Esophagus squamous epithelium (tissue), 5 donors: Measurements from ENCODE around the gene PROB1. TPM values are rescaled to one million over a fixed set of nuclear protein-coding genes. Genes with fewer than 3 reads are reported as not detected.

Source experiments
- DNase-seq: peaks from one replicate; lab custom pipeline; 2025; lab: John Stamatoyannopoulos, UW
- H3K27ac ChIP-seq, 4 donors: fragments of 200-600 bp; sonication (generic); one replicate each; pipeline ENCODE4 v1.5.1; 2016 to 2019; ENCODE audit warnings: mild to moderate bottlenecking in 1 of 4
- H3K27me3 ChIP-seq, 4 donors: fragments of 200-600 bp; sonication (generic); 1 replicate in 3 of 4; 2 replicates in 1 of 4; pipeline versions ENCODE4 v1.5.1 to v1.6.0; 2017 to 2021; ENCODE audit warnings: antibody characterized with exemption in 1 of 4
- H3K36me3 ChIP-seq, 3 donors: fragments of 200-600 bp; sonication (generic); one replicate each; pipeline ENCODE4 v1.5.1; 2016 to 2019
- H3K4me1 ChIP-seq, 3 donors: fragments of 200-600 bp; sonication (generic); one replicate each; pipeline ENCODE4 v1.5.1; 2017 to 2019
- H3K4me3 ChIP-seq, 4 donors: fragments of 200-600 bp; sonication (generic); 1 replicate in 3 of 4; 2 replicates in 1 of 4; pipeline ENCODE4 v1.5.1; 2016 to 2019; ENCODE audit warnings: mild to moderate bottlenecking in 2 of 4, moderate library complexity in 1 of 4
- H3K9me3 ChIP-seq, 3 donors: fragments of 200-600 bp; sonication (generic); one replicate each; pipeline ENCODE4 v1.5.1; 2016 to 2019
- CTCF ChIP-seq, 6 experiments: fragments of 450-650 bp in 4 of 6; fragments of 200-600 bp in 2 of 6; sonication (generic) in 2 of 6; IDR thresholded peaks; one replicate each; pipeline ENCODE4 v1.5.1; 2016 to 2019; ENCODE audit warnings: antibody characterized with exemption in 6 of 6, mild to moderate bottlenecking in 4 of 6, moderate library complexity in 4 of 6
- POLR2A ChIP-seq, 4 donors: fragments of 450-650 bp; IDR thresholded peaks; one replicate each; pipeline ENCODE4 v1.6.1; 2017; ENCODE audit warnings: antibody characterized with exemption in 4 of 4, mild to moderate bottlenecking in 4 of 4, moderate library complexity in 3 of 4
- WGBS, 2 donors: methylation state at CpG; one replicate each; pipeline ENCODE4 v1.1.5; 2018; 5-methylcytosine and 5-hydroxymethylcytosine counted together
- intact Hi-C: fragments of 100-400 bp; cut with DNase I; formaldehyde crosslinking; loops from one replicate; pipeline ENCODE4 v1.15.0; 2022
- total RNA-seq, 4 donors: library from RNA; depleted of rRNA; stranded (reverse); fragments of >200 nt; gene quantifications; one replicate each; pipeline ENCODE4 v1.1.0, GENCODE V29; 2016
- donor health status: DM: yes; HTN: yes; CAD: no.

Gene PROB1
- total RNA-seq, 4 donors from 2014 or later: 0.95 to 1.8 (median 1.0) TPM

- Histone ChIP-seq H3K4me3 (no peak overlapping the region), H3K27me3 (no peaks in the 10 kb centered on the region), H3K27ac (peak overlapping the region in 3 of 4 donors; percentile 64 to 85 (median 82)), H3K9me3 (no peaks in the 10 kb centered on the region), H3K4me1 (peaks cover 18 to 71% (median 46%) of the 10 kb centered on the region in 3 donors), H3K36me3 (peaks cover 0 to 12% (median 0%) of the 10 kb centered on the region in 3 donors)
- intact Hi-C loops: no loop called here
- WGBS, 2 donors: 25 to 37% methylated on average over 4 of the region's 4 CpGs
- DNase-seq: no peak
- TF ChIP-seq POLR2A (IDR thresholded peaks at IDR 0.05): no peak
- no peak for TF ChIP-seq CTCF (IDR thresholded peaks at IDR 0.05)
Measured at GRCh38 chr5:139417214-139417613, 22.3 kb upstream of the PROB1 start.

GRCh38 chr5:139416651-139417050, 21.7 kb upstream of the PROB1 start:
- peaks cover 18 to 71% (median 46%) of the 10 kb centered on the region in 3 donors for H3K4me1 ChIP-seq
- no peaks in the 10 kb centered on the region for H3K27me3 ChIP-seq
- peaks cover 0 to 12% (median 0%) of the 10 kb centered on the region in 3 donors for H3K36me3 ChIP-seq
- H3K4me3 ChIP-seq: no peak overlapping the region
- no peaks in the 10 kb centered on the region for H3K9me3 ChIP-seq
- DNase-seq: no peak
- H3K27ac ChIP-seq: peak overlapping the region; percentile 13 to 85 (median 66)
- intact Hi-C loops: no loop called here
- 55 to 60% methylated on average over 3 to 4 of the region's 9 CpGs for WGBS, 2 donors
- TF ChIP-seq CTCF (IDR thresholded peaks at IDR 0.05) (no peak), POLR2A (IDR thresholded peaks at IDR 0.05) (no peak)

- TF ChIP-seq CTCF (IDR thresholded peaks at IDR 0.05) (no peak), POLR2A (IDR thresholded peaks at IDR 0.05) (no peak)
- Histone ChIP-seq H3K27me3 (no peaks in the 10 kb centered on the region), H3K4me3 (no peak overlapping the region), H3K4me1 (peaks cover 18 to 71% (median 46%) of the 10 kb centered on the region in 3 donors), H3K36me3 (peaks cover 0 to 12% (median 0%) of the 10 kb centered on the region in 3 donors), H3K9me3 (no peaks in the 10 kb centered on the region), H3K27ac (peak overlapping the region; percentile 60 to 85 (median 76))
- DNase-seq: no peak
- intact Hi-C loops: no loop called here
Measured at GRCh38 chr5:139415869-139416268, 21.0 kb upstream of the PROB1 start.

- Histone ChIP-seq H3K27me3 (no peaks in the 10 kb centered on the region), H3K27ac (peak overlapping the region; percentile 70 to 85 (median 76)), H3K9me3 (no peaks in the 10 kb centered on the region), H3K36me3 (peaks cover 0 to 12% (median 0%) of the 10 kb centered on the region in 3 donors), H3K4me1 (peaks cover 18 to 71% (median 46%) of the 10 kb centered on the region in 3 donors), H3K4me3 (no peak overlapping the region)
- DNase-seq: no peak
- 33 to 34% methylated on average over 6 of the region's 8 CpGs for WGBS, 2 donors
- no peak for TF ChIP-seq POLR2A (IDR thresholded peaks at IDR 0.05)
- TF ChIP-seq CTCF (IDR thresholded peaks at IDR 0.05): no peak
- intact Hi-C loops: no loop called here
Measured at GRCh38 chr5:139415221-139415861, 20.4 kb upstream of the PROB1 start.

- no peaks in the 10 kb centered on the region for H3K9me3 ChIP-seq
- H3K27ac ChIP-seq: peak overlapping the region; percentile 70 to 85 (median 76)
- peaks cover 0 to 9% (median 0%) of the 10 kb centered on the region in 3 donors for H3K36me3 ChIP-seq
- DNase-seq: no peak
- WGBS, 2 donors: 25 to 42% methylated on average over 5 to 9 of the region's 9 CpGs
- TF ChIP-seq CTCF (IDR thresholded peaks at IDR 0.05) (peak in 1 of 6 experiments; percentile 7), POLR2A (IDR thresholded peaks at IDR 0.05) (no peak)
- H3K4me1 ChIP-seq: peaks cover 18 to 64% (median 46%) of the 10 kb centered on the region in 3 donors
- intact Hi-C loops: no loop called here
- H3K4me3 ChIP-seq: no peak overlapping the region
- no peaks in the 10 kb centered on the region for H3K27me3 ChIP-seq
Measured at GRCh38 chr5:139414581-139415130, 19.8 kb upstream of the PROB1 start.
